ENCODE data around the gene FAM181B.

DNA sequence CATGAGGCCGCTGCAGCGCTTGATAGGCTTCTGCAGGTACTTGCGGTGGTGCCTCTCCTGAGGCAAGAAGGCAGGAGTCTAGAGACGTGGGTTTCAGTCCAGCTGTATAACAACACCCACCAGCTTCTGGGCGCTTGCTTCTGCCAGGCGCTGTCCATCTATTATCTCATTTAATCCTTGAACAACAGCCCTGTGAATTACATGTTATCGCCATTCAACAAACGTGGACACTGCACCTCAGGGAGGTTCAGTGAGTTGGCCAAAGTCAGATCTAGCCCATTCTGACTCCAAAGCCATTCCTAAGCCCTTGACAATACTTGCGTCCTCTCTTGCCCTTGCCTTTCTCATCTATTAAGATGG lies 436 bp upstream of the FAM181B start:
- TF ChIP-seq, protein P1, sequence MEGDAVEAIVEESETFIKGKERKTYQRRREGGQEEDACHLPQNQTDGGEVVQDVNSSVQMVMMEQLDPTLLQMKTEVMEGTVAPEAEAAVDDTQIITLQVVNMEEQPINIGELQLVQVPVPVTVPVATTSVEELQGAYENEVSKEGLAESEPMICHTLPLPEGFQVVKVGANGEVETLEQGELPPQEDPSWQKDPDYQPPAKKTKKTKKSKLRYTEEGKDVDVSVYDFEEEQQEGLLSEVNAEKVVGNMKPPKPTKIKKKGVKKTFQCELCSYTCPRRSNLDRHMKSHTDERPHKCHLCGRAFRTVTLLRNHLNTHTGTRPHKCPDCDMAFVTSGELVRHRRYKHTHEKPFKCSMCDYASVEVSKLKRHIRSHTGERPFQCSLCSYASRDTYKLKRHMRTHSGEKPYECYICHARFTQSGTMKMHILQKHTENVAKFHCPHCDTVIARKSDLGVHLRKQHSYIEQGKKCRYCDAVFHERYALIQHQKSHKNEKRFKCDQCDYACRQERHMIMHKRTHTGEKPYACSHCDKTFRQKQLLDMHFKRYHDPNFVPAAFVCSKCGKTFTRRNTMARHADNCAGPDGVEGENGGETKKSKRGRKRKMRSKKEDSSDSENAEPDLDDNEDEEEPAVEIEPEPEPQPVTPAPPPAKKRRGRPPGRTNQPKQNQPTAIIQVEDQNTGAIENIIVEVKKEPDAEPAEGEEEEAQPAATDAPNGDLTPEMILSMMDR (IDR thresholded peaks at IDR 0.05), result no peak
- no peak for TF ChIP-seq POLR2A (IDR thresholded peaks at IDR 0.05)

Data from lower leg skin (tissue), 3 donors.